K562 (cell line): ENCODE results near the gene TFAP2E. TPM values are rescaled to one million over a fixed set of nuclear protein-coding genes. Genes with fewer than 3 reads are reported as not detected.
A peak's percentile ranks its signal among the peaks of the same experiment; 100 is the strongest.

Experiments used
- ARID2 ChIP-seq: fragments of 450-650 bp; IDR thresholded peaks from 2 replicates; pipeline ENCODE4 v1.6.1; 2017; ENCODE audit warnings: antibody characterized with exemption, mild to moderate bottlenecking
- CEBPG ChIP-seq, 3 experiments: fragments of 200-800 bp in 1 of 3; sonication (Bioruptor generic) in 1 of 3; sonication (generic) in 1 of 3; formaldehyde crosslinking in 1 of 3; IDR thresholded peaks in 2 of 3; conservative IDR thresholded peaks in 1 of 3; 2 replicates each; pipeline versions ENCODE4 v1.6.1 to v1.8.0; 2016 to 2022; ENCODE audit warnings: missing compliant biosample characterization in 2 of 3, missing genetic modification characterization in 2 of 3, mild to moderate bottlenecking in 1 of 3, missing genetic modification reagents in 1 of 3
- HMG20B ChIP-seq: fragments of 250-450 bp; sonication (Bioruptor Pico); IDR thresholded peaks from 2 replicates; pipeline ENCODE4 v1.5.0; 2021; ENCODE audit warnings: mild to moderate bottlenecking
- REST ChIP-seq, 2 experiments: fragments of 450-650 bp; formaldehyde crosslinking in 1 of 2; IDR thresholded peaks; 2 replicates each; pipeline versions ENCODE4 v1.4.0 to v1.6.1; 2014 to 2020; ENCODE audit warnings: mild to moderate bottlenecking in 2 of 2, borderline replicate concordance in 1 of 2, low read depth in 1 of 2
- RUNX1 ChIP-seq: sonication (generic); IDR thresholded peaks from 2 replicates; pipeline ENCODE4 v1.6.1; 2016; ENCODE audit warnings: antibody characterized with exemption, low read depth
- TBL1XR1 ChIP-seq, 2 experiments: IDR thresholded peaks; 2 replicates each; pipeline ENCODE4 v1.6.1; 2012; ENCODE audit warnings: improper control_type of control experiment in 2 of 2, low read length in 2 of 2, mild to moderate bottlenecking in 1 of 2
- XRCC5 ChIP-seq: fragments of 200-400 bp; formaldehyde crosslinking; IDR thresholded peaks from 2 replicates; pipeline ENCODE4 v1.6.1; 2017; ENCODE audit warnings: low read depth, mild to moderate bottlenecking, low read length
- ZNF609 ChIP-seq: sonication (generic); formaldehyde crosslinking; IDR thresholded peaks from 2 replicates; pipeline ENCODE4 v1.8.1; 2023; ENCODE audit warnings: missing genetic modification reagents, mild to moderate bottlenecking, borderline replicate concordance
- polyA plus RNA-seq, 8 experiments: library from polyadenylated mRNA; depleted of rRNA in 4 of 8; stranded (reverse) in 5 of 8; unstranded in 3 of 8; fragments of >200 nt; fragmentation: Nextera tagmentation in 2 of 8; fragmentation: Illumina TruSeq in 1 of 8; extraction: Ambion mirVana in 2 of 8; extraction: Trizol in 1 of 8; gene quantifications; 2 replicates each; pipeline versions ENCODE4 v1.2.1 to v1.2.3, GENCODE V29; 2011 to 2014; ENCODE audit warnings: inconsistent platforms in 1 of 8, missing spikeins in 1 of 8
- total RNA-seq, 7 experiments: library from RNA; depleted of rRNA in 6 of 7; stranded (reverse); fragments of >200 nt in 6 of 7; fragmentation: Illumina TruSeq in 2 of 7; extraction: Trizol in 2 of 7; gene quantifications; 2 replicates each; pipeline versions ENCODE4 v1.2.1 to v1.2.3, GENCODE V29; 2011 to 2021; ENCODE audit warnings: low replicate concordance in 1 of 7
- TF ChIP-seq, protein P1 (sequence below): sonication (generic); formaldehyde crosslinking; IDR thresholded peaks from 2 replicates; pipeline ENCODE4 v1.8.0; 2022; ENCODE audit warnings: mild to moderate bottlenecking, missing genetic modification reagents, borderline replicate concordance

The TFAP2E gene
- total and polyA plus RNA-seq, 9 of the 15 experiments (the other 6 are each of a cell fraction or from before 2014, with no cell fraction given) = 0.03 to 0.11 (median 0.07) TPM; not detected in 4

DNA sequence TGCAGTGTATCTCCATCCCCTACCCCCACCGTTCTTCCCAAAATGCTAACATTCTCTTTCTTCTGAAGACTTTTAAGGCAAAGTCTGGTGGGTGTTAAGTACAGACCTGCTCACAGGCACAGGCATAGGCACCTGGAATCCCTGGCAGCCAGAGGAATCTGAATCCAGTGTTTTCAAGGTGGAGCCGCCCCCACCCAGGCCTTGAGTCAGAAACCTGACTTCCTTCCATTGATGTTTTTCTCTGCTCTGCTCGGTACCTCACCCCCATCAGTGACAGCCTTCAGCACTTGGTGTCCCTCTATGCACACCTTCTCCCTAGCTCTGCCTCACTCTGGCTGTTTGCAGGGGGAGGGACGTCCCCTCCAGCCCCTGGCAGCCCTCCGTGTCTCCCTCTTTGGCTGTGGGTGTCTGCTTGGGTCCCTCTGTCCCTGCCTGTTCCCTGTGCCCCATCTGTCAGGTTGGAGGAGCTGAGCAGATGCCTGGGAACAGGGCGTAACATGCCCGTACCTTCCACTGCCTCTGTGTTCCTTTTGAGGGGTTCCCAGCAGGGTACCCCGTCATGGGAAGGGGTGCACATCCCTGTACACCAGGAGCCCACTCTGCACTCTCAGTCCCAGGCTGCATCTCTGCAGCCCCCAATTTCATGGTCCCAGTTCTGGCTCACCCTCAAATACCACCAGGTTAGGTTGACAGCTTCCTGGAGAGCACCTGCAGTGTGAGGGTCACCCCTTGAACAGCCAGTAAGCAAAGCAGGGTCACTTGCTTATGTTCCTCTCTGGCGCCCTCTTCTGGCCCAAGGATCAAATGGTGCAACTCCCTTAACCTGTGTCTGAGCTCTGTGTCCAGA, 8.9 kb upstream of the TFAP2E start (continued):
- TF ChIP-seq TBL1XR1 (IDR thresholded peaks at IDR 0.05; ENCODE audit: low read length in 2 of 2) (0 out of 4 replicates have a peak, but pooled peaks of 1 of the 2 experiments have one; percentile 9), CEBPG (CRISPR knock-in tag; IDR thresholded peaks at IDR 0.05) (no peak), CEBPG (tag; conservative IDR thresholded peaks at IDR 0.05 in 1 of 2, IDR thresholded peaks at IDR 0.05 in 1 of 2) (0 out of 4 replicates have a peak, but pooled peaks of 1 of the 2 experiments have one; percentile 30), XRCC5 (peak; percentile 87), ZNF609 (CRISPR knock-in tag) (no peak), ARID2 (peak; percentile 68), HMG20B (CRISPR knock-in tag) (no peak), RUNX1 (no peak), REST (IDR thresholded peaks at IDR 0.05; ENCODE audit: borderline replicate concordance) (peak; percentile 75), REST (CRISPR knock-in tag; IDR thresholded peaks at IDR 0.05; ENCODE audit: low read depth) (no peak)
- TF ChIP-seq, protein P1, sequence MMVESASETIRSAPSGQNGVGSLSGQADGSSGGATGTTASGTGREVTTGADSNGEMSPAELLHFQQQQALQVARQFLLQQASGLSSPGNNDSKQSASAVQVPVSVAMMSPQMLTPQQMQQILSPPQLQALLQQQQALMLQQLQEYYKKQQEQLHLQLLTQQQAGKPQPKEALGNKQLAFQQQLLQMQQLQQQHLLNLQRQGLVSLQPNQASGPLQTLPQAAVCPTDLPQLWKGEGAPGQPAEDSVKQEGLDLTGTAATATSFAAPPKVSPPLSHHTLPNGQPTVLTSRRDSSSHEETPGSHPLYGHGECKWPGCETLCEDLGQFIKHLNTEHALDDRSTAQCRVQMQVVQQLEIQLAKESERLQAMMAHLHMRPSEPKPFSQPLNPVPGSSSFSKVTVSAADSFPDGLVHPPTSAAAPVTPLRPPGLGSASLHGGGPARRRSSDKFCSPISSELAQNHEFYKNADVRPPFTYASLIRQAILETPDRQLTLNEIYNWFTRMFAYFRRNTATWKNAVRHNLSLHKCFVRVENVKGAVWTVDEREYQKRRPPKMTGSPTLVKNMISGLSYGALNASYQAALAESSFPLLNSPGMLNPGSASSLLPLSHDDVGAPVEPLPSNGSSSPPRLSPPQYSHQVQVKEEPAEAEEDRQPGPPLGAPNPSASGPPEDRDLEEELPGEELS (CRISPR knock-in tag) = no peak
